NCI-H2029 treated with DMSO at 0.1 percent for 48 hours (cell line): Measurements from ENCODE around the gene UGT1A3.
"Not testable (repeated sequence)": the region's sequence is repeated elsewhere in the genome, so short reads cannot be mapped to it uniquely, and the experiment has no call there.

Experiments
- DNase-seq: peaks from one replicate; lab custom pipeline; 2025; lab: John Stamatoyannopoulos, UW

The UGT1A3 gene

DNA sequence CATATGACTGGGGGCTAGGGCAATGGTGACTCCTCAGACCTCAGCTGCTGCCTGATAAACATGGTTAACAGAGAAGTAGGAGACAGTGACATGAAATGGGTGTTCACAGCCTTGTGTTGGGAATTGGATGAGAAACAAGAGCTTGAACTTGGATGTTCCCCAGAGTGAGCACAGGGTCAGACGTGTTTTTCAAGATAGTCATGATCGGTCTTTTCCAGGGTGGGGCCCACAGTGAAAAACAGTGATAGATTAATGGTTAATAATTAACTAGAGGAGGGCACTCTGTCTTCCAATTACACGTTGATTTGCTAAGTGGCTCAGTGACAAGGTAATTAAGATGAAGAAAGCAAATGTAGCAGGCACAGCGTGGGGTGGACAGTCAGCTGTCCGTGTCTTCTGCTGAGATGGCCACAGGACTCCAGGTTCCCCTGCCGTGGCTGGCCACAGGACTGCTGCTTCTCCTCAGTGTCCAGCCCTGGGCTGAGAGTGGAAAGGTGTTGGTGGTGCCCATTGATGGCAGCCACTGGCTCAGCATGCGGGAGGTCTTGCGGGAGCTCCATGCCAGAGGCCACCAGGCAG is at the start of gene UGT1A3:
Gene UGT1A3 (plus strand): TSS at position 320 of the 579 bp plus-strand sequence. CDS start 85 bp downstream, at position 405.
- no peak for DNase-seq

- DNase-seq: no peak
These were observed 49.6 kb upstream of the UGT1A3 start for GRCh38 chr2:233679196-233679595.

GRCh38 chr2:233680361-233681045 is 48.3 kb upstream of the UGT1A3 start:
- no peak for DNase-seq

GRCh38 chr2:233681521-233682099 is 47.2 kb upstream of the UGT1A3 start, which contains the start of gene UGT1A7:
Gene UGT1A7, plus strand, starts transcription at chr2:233681901. Its CDS starts 37 bp downstream, at chr2:233681938.
- DNase-seq: no peak

GRCh38 chr2:233684640-233685039 is 44.2 kb upstream of the UGT1A3 start:
- no peak for DNase-seq

- DNase-seq: no peak
These were observed 41.9 kb upstream of the UGT1A3 start for GRCh38 chr2:233686928-233687327.

GRCh38 chr2:233688341-233688740 is 40.5 kb upstream of the UGT1A3 start:
- DNase-seq: no peak

DNA sequence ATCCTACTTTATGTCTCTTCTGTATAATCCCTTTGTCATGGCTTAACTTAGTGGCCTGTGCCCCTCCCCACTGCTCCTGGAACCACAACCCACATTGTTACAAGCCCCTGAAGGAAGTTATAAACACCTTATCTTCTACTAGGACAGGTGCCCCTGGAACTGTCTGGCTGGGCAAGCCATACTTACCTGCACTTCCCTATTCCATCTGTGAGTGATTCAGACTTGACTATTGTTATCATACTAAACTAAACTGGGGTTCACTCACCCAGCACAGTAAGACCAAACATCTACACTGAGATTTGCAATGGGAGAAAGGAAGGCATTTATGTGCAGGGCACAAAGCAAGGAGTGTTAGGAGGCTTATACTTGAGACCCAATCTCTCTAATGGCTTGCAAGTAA is 39.8 kb upstream of the UGT1A3 start:
- DNase-seq: no peak

- DNase-seq: no peak
These were observed 39.3 kb upstream of the UGT1A3 start for GRCh38 chr2:233689501-233689900.

DNA sequence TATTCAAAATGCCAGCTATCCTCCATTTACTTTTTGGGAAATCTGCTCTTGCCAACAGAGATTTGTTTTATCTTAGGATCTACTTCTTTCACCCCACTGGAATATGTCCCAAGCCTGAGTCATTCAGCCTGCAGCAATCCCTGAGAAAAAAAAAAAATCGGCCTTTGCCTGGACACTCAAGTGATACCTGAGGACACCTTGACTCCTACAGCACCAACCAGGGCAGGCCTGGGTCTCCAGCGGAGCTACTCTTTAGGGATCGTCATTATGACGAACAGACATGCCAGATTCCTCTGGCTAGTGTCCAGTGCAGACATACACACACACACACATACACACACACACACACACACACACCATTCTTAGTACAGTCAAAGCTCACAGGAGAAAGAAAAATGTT is 38.4 kb upstream of the UGT1A3 start:
- DNase-seq: no peak

DNA sequence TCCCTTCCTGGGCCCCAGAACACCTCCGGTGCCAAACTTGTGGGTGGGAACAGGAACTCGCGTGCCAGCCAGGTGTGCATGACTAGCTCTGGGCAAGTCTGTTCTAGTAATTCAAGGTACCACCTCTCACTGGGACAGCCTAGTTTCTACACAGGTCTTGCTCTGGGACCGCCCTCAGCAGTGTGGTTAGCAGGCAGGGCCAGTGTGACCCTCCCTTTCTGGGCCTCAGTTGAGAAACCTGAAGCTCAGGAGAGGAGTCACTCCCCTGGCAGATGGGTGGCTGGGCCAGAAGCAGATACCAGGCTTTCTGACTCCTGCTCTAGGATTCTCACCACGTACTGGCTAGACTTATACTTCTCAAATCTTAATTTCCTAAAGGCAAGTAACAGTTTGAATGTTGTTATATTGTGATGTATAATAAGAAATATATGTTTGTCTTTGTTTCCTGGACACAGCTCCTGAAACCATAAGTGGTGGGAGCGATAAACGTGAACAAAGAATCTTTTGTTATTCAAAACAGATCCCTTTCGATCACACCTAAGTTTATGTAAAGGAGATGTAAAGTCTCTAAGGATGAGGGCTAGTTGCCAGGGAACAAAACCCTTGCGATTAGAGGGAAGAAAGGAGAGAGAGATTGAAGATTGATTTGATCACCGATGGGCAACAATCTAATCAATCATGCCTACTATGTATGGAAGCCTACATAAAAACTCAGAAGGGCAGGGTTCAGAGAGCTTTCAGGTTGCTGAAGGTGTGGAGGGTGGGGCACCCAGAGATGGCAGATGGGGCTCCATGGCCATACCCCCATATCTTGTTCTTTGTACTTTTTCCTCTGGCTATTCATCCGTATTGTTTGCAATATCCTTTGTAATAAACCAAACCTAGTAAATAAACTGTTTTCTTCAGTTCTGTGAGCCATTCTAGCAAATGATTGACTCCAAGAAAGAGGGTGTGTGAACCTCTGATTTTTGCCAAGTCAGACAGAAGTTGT is 37.1 kb upstream of the UGT1A3 start:
- no peak for DNase-seq

DNA sequence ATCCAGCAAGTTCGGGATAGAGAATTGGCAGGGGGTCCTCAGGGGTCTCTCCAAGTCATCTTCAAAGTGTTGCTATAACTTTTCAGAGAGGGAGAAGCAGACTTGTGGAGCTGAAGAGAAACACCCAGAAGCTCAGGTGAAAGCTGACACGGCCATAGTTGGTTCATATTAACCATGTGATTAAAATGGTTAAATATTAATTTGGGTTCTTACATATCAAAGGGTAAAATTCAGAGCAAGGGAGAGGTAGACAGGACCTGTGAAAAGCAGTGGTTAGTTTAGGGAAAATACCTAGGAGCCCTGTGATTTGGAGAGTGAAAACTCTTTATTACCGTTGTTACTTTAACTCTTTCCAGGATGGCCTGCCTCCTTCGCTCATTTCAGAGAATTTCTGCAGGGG is 36.2 kb upstream of the UGT1A3 start, which contains the start of gene UGT1A6:
Gene UGT1A6 (plus strand): TSS at position 243 of the 400 bp plus-strand sequence. CDS start 115 bp downstream, at position 358.
- no peak for DNase-seq

DNA sequence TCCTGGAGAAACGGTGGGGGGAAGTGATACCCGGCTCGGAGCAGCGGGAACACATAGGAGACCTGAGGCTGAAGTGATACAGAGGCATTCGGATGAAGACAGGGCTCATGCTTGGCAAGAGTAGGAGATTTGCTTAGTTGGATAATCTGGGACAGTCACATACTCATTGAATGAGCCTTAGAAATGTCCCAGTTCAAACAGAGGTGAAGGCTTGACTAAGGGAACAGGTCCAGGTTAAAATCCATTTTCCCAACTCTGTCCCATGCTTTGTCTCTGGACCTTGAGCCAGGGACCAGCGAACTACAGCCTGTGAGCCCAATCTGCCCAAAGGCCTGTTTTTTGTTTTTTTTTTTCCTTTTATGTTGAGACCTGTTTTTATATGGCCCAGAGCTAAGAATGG is 34.9 kb upstream of the UGT1A3 start:
- no peak for DNase-seq

- no peak for DNase-seq
These were observed 30.1 kb upstream of the UGT1A3 start for GRCh38 chr2:233698740-233699139.

DNA sequence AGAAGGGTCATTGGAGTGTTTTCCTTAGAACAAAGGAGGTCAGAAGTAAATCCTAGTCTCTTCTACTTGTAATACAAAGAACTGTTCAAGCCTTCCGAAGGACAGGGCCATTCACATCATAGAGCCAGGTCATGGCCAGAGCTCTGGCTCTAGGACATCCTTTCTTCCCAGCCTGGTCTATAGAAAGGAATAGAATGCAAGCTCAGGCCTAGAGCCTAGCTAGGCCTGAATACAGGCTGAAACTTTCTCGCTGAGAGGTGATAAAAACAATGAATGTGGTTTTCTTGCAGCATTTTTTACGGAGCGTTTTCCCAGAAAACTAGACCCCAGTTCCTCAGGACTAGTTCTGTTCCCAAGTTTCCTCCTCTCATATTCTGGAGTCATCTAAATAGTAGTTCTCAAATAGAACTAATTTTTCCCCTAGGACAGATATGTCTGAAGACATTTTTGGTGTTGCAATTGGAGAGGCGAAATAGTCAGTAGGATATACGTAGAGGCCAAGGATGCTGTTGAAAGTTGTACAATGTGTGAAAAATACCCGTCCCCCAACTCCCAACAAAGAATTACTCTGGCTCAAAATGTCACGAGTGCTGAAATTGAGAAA is 29.3 kb upstream of the UGT1A3 start:
- no peak for DNase-seq

- DNase-seq: no peak
These were observed 28.7 kb upstream of the UGT1A3 start for GRCh38 chr2:233700028-233700635.

- DNase-seq: not testable (repeated sequence)
These were observed 28.0 kb upstream of the UGT1A3 start for GRCh38 chr2:233700842-233701241.

DNA sequence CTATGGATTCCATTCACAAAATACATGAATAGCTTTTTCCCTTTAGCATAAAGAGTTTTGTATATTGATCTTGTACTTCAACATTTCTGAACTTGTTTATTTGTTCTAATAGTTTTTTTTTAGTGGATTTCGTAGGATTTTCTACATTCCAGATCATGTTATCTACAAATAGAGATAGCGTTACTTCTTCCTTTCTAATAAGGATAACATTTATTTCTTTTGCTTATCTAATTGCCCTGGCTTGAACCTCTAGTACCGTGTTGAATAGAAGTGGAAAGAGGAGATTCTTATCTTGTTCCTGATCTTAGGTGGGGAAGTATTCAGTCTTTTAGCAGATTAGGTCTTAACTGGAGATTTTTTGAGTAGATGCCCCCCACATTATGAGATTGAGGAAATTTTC is 26.6 kb upstream of the UGT1A3 start:
- no peak for DNase-seq

DNA sequence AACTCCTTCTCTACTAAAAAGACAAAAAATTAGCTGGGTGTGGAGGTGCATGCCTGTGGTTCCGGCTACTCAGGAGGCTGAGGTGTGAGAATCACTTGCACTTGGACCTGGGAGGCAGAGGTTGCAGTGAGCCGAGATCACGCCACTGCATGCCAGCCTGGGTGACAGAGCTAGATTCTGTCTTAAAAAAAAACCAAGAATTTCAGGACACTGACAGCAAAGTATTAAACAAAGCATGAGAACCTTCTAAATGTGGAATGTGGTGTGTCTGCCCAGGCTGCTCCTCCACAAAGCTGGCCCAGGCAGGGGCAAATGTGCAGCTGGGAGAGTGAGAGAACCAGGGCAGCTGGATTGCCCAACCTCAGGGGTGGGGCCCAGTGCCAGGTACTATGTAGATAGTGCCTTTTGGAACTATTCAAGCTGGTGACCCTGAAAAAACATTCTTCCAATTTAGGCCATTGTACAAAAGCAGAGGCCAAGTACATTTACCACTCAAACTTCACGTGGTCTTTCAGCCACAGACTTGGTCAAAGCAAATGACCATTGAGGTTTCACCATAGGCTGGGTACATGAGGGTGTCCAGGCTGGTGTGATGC is 22.8 kb upstream of the UGT1A3 start:
- DNase-seq: no peak

DNA sequence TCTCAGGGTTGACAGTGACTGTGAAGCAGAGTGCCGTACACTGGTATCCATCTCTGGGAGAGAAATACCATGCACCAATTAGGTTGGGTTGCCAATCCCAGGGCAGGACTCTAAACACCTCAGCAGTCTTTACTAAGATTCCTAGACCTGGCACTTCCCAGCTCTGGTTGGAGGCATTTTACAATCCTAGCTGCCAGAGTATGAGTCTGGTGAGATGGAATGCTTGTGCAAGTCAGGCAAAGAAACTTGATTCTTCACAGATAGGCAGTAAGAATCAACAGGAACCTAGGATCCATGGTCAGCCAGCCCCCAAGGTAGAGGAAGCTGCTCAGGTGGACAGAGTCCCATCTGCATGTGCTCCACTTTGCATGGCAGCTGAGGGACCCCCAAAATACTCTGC is 22.1 kb upstream of the UGT1A3 start:
- no peak for DNase-seq
